GM18519 (cell line): Measurements from ENCODE around the gene HS3ST4.
"Not testable (repeated sequence)": the region's sequence is repeated elsewhere in the genome, so short reads cannot be mapped to it uniquely, and the experiment has no call there.

Experiments used
- ATAC-seq: cut with Tn5 transposase; IDR thresholded peaks from one replicate; pipeline ENCODE4 v1.9.1; 2021; ENCODE audit warnings: mild to moderate bottlenecking, moderate library complexity; ENCODE audit not compliant: unreplicated experiment, low FRiP score

The HS3ST4 gene

DNA sequence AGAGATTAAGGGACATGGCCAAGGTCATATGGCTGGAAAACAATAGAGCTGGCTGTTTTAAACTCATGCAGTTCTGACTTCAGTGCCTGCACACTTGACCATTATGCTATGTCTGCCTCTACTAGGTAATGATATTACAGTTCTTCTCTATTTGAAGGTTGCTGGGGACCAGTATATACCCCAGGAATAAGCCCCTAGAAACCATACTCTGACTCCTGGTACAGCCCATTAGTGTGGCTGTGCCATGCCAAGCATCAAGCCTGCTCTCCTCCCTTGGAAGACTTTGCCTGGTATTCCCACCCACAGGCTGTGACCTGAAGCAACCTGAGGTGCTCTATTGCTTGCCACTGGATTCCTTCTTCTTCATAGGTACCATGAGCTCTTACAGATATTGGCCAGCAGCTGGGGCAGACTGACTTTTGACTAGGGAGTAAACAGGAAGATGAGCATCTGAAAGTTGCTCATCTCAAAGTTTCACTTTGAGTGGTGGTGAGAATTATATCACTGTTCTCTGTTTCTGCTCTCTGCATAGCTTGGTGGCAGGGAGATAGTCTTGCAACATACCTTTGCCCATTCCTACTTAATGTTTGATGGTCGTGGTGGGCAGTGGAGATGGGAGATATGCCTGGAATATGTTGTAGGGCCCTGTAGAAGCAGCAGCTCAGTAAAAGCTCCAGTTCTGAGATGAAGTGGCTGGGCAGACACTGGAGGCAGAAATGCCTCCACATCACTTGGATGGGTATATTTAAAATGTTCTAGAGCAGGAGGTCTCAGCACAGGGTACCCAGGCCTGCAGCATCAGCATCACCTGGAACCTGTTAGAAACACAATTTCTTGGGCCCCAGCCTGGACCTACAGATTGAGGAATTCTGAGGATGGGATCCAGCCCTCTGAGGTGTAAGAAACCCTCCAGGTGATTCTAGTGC is 274.7 kb downstream of the HS3ST4 start:
- ATAC-seq = peak; percentile 94

DNA sequence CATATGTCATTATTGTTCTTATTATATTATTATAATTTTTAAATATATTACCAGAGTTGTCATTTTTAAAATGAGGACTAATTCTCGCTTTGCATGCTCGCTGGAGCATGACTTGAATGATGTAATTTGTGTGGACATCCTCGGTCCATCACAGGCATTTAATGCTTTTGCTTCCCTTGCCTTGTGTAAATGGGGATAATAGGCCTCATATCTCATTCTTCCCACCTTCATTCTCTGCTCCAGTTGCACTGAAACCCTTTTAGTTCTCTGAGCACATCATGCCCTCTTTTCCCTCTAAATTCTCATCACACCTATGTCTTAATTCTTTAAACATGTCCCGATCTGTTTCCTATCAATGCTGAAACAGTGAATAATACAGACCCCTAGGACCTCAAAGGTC is 285.4 kb downstream of the HS3ST4 start:
- ATAC-seq = no peak

DNA sequence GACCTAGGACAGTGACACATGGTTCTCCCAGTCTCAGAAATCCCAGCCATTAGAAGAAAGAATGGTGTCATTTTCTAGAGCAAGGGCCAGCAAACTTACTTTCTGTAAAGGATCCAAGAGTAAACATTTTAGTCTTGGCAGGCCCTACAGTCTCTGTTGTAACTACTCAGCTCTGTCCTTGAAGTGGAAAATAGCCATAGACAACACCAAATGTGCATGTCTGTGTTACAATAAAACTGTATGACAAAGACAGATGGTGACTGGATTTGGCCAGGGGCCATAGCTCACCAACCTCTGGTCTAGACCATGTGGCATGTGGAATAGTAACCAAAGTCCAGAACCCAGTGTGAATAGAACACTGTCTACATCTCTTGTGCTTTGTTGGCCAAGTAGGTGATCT is 286.5 kb downstream of the HS3ST4 start:
- ATAC-seq = no peak

DNA sequence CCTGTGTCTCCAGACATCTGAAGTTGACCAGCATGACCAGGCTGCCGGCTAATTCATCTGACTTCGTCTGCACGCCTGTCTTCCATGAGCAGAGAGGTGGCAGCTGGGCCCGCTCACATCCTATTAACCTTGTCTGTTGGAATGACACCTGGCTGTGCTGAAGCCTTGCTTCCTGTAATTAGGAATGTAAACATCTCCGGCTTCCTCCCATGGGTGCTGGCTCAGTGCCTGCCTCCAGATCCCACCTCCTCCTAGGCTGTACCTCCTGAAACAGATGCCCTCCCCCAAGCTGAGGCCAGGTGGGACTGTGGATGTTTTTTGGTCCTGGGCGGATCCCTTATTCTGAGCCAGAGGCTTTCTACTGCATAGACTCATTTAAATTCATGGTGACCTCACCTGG is 296.3 kb downstream of the HS3ST4 start:
- ATAC-seq = no peak

DNA sequence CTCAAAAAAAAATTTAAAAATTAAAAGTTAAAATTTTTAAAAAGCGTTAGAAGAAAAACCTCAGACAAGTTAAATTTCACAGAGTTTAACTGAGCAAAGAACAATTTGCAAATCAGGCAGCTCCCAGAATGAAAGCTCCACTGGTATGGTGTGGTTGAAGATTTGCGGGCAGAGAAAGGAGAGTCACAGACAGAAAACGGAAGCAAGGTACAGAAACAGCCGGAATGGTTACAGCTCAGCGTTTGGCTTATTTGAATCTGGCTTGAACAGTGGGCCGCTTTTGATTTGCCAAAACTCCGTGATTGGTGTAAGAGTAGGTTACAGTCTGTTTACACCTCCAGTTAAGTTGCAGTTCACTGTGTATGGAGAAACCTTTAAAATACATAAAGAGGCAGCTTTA is 297.1 kb downstream of the HS3ST4 start:
- no peak for ATAC-seq

DNA sequence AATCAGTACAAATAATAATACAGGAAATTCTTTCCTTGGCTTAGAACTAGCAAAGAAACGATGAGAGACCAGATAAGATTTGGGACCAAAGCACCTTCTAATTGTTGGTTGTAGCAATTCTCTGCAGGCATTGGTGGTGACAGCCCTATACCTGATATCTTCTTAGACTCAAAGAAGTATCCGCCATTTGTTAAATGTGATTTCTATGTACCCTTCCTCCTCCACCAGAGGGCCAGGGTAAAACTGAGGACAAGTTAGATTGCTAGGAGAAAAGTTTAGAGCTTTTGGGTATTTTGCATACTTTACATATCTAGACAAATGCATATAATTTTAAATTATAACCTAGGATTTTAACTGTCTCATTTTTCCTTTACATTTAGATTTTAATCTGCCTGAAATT is 304.3 kb downstream of the HS3ST4 start:
- no peak for ATAC-seq

DNA sequence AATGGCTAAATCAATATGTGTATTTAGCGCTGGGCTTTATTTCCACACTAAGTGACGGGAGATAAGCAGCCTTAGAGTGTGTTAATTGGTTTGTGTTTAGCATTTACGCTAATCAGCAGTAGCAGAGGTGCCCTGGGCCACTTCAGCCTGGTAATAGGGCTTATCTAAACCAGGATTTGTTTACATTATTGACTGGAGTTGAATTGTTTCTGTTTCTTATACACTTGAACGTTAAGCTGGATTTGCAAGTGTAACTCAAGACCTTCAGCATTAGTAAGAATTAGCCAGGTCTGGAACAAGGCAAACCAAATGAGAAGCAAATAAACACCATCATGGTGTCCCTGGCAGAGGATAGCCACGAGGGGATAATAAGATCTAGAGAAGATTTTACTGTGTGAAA is 313.6 kb downstream of the HS3ST4 start:
- ATAC-seq = no peak

DNA sequence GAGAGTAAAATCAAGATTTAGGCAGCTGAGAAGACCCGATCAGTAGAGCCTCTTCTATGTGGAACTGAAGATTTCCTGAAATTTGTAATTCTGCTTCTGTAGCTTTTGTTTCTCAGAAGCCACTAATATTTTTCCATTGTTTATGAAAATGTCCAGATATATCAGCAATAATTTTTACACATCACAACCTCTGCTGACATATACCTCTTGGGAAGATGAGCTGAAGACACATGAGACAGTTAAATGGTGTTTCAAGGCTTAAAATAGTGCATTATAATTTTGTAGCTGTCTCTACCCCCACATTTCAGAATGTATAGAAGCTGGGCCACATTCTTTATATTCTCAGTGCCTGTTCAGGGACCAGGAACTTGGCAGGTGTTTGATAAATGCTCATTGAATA is 320.6 kb downstream of the HS3ST4 start:
- no peak for ATAC-seq

DNA sequence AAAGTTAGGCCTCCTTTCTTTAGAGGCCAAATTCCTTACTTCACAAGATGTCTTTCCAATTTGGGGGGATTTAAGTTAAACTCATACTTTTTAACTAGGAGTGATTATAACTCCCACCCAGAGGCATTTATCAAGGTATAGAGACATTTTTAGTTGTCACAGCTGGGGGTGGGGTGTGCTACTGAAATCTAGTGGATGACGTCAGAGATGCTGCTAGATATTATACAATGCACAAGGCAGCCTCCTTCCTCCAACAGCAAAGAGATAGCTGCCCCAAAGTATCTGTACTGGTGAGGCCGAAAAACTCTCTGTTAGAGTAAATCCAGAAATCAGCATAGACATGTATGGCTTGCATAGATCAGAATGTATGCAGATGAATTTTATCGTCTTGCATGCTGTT is 324.0 kb downstream of the HS3ST4 start:
- no peak for ATAC-seq

DNA sequence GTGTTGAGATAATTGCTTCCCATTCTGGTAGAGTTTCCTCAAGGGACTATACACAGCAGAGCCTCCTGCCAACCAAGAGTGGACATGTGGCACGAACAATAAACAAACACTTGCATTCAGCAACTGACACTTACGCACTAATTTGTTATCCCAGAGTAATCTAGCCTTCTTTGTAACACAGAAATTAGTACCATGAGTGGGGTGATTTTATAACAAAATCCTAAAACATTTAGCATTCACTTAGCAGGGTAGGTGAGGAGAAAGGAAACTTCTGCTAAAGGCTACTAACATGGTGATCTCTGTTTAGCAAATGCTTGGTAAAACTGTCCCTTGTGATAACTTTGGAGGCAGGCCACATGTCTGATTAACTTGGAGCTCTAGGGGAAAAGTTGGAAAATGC is 325.2 kb downstream of the HS3ST4 start:
- no peak for ATAC-seq

DNA sequence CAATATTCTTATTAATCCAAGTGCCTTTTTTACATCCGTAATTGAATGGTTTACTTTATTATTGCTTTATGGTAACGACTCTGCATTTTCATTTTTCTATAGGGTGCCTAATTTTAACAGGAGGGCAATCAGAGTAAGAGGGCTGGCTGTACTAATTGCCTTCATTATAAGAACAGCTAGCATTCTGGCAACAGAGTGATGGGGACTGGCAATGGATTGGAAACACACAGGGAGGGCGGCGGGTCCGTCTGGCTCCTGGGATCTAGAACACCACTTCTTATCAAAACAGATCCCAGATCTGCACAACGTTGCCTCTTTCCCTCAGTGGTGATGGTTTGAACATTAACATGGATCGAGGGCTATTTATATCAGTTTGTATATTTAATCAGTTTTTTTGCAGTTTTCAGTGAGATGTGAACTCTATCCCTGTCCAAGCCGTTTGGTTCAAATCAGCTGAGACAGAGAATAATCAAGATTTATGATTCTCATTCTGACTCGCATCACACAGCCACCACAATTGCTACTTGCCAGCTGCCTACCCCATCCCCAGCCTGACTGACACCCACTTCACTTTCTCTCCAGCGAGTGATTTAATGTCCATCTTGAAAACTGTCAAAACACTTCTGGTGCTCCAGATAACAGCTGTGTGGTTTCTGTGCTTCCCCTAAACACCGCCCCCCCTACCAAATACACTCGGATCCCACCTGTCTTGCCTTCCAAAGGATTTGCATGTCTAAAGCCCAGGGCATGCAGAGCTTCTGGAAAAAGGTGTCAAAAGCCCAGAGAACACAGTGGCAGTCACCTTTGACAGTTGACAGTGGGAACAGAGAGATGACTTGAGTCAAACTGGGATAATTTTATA is 327.9 kb downstream of the HS3ST4 start:
- no peak for ATAC-seq

DNA sequence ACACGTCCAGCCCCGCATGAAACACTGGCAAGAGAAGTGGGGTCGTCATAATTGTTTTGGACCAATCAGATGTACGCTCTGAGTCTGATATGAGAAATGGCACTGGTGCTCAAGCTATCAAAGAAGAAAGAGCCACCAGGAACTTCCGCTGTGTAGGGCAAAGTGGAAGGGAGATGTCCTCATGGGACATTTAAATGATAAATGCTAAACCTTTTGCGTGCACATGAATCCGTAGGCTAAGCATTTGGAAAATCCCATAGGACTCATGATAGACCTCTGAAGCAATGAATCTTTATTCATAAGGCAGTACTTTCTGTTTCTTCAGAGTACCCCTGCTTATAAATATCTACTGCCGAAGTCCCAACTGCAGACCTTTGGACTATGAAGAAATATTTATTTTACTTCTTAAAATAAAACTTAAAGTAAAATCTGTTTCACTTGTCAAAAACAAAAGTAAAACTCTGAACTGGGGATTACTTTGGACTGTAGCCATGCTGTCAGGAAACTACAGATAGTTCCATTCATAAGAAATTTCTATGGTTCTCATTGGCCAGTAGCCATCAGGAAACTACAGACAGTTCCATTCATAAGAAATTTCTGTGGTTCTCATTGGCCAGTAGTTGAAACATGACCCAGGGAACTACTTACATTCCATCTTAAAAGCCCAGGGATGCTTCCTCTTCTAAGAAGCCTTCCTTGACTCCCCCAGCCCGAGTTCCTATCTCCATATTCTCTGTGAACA is 335.1 kb downstream of the HS3ST4 start:
- no peak for ATAC-seq

DNA sequence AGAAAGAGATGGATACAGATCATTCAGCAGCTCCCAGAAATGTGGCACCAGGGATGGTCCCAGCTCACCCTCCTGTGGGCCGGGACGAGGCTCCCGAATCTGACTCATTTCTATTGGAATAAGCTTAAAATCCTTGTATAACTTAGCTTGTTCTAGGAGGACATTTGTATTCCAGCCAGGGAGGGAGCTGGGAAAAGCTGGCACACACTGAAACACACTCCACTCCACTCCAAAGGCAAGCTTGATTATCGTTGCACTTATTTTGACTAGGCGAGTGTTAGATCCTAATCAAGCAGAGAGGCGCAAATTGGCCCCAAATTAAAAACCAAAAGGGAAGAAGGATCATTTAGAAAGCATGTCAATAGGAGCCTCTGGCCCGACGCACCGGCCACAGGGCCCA is 339.5 kb downstream of the HS3ST4 start:
- ATAC-seq = no peak

DNA sequence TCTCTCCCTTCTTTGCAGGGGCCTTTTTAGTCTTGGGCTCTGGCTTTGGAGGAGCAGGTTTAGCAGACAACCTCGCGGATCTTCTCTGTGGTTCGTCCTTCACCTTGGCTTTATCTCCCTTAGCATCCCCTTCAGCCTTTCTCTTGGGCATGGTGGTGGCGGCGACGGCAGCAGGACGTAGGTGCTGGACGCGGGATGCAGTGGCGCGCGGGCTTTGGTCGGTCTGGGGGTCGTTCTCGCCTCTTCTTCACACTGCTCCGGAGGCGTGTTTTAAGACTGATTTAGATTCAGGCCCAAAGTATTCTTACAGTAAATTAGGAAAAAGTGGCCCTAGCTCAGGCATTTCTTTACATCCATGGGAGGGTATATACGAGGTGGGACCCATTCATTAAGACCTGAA is 340.9 kb downstream of the HS3ST4 start:
- ATAC-seq = not testable (repeated sequence)

DNA sequence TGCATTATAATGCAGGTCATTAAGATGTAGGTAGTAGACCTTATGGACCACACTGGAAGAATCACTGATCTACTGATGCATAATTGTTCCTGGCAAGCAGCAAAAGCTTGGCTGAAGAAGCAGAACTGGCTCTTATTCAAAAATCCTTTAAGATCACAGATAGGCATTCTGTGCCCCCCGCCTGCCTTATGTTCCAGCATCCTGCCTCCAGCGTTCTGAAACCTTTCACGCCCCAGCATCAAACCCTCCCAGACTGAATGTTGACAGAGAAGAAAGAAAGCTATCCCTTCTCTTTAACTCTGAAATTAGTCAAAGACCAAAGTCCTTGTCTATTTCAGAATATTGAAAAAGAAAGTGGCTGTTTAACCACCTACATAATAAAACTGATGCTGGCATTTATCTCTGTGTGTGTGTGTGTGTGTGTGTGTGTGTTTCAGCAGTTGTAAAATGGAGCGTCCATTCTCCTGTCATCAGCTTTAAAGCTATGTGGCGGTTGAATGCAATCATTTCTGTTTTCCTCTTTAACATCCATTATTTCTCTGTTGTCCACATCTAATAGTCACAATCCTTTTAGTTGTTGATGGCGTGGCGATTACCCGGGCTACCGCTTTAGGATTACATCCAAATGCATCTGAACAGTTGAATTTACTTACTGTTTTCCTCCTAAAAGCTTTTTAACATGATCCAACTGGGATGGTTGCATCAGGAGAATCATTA is 350.4 kb downstream of the HS3ST4 start:
- ATAC-seq = no peak

DNA sequence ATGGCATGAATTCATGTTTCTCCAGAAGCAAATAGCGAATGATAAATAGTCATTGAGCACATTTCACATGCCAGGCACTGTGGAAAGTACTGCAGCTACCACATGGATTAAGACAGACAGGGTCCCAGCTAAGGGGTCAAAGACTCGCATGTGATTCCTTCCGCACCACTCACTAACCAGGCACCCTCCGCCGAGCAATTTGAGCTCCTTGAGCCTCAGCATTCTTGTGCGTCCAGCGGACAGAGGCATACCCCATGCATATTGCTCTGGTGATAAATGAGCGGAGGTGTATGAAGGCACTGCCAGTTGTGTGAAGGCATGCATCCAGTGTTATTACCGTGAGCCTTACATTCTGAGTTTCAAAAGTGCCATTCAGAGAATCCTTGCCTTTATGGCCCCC is 358.7 kb downstream of the HS3ST4 start:
- ATAC-seq = no peak

DNA sequence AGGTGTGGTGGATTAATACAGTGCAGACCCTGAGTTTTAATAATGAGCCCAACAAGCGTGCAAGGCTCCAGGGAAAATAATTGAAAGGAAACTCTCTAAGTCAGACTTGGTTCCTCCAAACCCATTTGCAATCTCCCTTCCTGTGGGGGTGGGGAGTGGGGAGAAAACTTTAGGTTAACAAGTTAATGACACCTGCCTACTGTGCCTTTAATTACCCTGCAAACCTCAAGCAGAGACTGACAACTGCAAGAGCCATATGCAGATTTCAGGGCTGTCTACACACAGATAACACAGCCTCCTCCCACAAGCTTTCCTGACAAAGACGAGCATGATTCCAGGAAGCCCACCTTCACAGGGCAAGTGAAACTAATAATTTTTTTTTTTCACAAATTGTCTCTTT is 359.3 kb downstream of the HS3ST4 start:
- ATAC-seq = no peak

DNA sequence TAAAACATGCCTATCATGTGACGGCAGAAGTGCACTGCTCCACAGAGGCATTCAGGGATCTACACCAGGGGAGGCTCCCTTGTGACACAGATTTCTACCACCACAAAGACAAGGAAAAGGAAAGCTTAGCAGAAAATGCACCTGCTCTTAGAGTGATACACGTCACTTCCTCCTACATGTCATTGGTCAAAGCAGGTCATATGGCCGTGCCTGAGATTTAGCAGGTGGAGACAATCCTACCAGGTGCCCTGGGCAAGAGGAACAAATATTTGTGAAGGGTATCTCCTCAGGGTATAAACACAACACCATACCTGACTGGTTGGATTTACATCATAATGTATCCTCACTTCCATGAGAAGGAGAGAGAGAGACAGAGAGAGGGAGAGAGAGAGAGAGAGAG is 362.1 kb downstream of the HS3ST4 start:
- no peak for ATAC-seq

DNA sequence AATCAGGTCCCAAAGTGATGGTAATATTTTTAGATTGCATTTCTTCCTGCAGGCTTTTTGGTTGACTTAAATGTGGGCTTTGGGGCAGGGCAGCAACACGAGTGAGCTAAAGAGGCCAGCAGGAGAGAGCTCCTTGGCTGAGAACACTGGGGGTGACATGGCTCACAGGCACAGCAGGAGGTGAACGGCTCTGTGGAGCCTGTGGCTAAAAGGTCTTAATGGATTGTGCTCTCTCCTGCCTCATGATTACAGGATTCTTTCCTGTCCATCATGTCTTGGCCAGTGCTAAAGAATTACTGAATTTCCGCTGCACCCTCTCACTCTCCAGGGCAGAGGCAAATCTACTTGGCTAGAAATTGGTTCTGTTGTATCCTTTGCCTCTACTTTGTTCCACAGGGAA is 366.6 kb downstream of the HS3ST4 start:
- no peak for ATAC-seq
